ENCODE data around the gene PARN.
A peak's percentile ranks its signal among the peaks of the same experiment; 100 is the strongest.
"Not testable (repeated sequence)": the region's sequence is repeated elsewhere in the genome, so short reads cannot be mapped to it uniquely, and the experiment has no call there.

Gene PARN

DNA sequence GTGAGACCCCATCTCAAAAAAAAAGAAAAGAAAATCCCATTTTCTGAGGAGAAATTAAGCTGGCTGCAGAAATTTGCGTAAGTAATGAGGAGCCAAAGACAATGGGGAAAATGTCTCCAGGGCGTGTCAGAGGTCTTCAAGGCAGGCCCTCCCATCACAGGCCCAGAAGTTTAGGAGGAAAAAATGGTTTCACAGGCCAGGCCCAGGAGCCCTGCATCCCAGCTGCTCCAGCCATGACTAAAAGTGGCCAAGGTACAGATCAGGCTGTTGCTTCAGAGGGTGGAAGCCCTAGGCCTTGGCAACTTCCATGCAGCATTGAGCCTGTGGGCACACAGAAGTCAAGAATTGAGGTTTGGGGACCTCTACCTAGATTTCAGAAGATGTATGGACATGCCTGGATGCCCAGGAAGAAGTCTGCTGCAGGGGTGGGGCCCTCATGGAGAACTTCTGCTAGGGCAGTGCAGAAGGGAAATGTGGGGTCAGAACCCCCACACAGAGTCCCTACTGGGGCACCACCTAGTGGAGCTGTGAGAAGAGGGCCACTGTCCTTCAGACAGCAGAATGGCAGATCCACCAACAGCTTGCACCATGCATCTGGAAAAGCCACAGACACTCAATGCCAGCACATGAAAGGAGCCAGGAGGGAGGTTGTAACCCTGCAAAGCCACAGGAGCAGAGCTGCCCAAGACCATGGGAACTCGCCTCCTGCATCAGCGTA lies 55.2 kb downstream of the PARN start:
- not testable (repeated sequence) for DNase-seq (ENCODE audit: low read depth, low spot score)

DNA sequence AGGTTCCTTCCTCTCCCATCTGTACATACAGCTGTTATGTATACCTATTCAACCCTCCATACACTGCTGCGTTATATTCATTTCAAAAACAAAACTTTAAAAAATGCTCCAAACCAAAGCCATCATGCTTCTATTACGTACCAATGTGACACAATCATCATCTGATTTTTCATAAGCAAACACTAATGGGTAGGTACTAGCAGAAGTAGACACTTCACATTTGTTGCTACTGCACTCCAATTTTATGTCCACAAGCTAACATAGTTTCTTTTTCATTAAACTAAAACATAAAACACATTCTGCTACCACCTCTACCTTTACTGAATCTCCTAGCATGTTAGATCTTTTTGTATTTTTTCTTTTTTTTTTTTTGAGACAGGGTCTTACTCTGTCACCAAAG lies 57.5 kb downstream of the PARN start:
- no peak for DNase-seq (ENCODE audit: low read depth, low spot score)

- no peak for DNase-seq (ENCODE audit: low read depth, low spot score)
These were observed 60.8 kb downstream of the PARN start for GRCh38 chr16:14569213-14569612.

GRCh38 chr16:14566599-14566998 lies 63.5 kb downstream of the PARN start:
- no peak for DNase-seq (ENCODE audit: low read depth, low spot score)

DNA sequence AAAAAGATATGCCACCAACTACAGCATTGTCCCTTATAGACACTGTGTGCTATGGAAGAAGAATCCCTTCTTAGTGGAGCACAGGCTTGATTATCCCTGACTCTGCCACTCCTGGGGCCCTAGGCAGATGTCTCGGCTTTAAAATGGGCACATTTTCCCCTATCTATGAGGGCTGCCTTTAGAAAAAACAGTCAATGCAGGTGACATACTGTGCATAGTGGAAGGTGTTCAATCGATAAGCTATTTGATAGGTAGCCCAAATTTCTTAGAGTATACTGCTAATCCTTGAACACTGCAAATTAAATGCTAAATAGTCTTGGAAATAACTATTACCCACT lies 64.4 kb downstream of the PARN start:
- no peak for DNase-seq (ENCODE audit: low read depth, low spot score)

- peak; percentile 5 for DNase-seq (ENCODE audit: low read depth, low spot score)
These were observed 65.0 kb downstream of the PARN start for GRCh38 chr16:14564861-14565687.

DNA sequence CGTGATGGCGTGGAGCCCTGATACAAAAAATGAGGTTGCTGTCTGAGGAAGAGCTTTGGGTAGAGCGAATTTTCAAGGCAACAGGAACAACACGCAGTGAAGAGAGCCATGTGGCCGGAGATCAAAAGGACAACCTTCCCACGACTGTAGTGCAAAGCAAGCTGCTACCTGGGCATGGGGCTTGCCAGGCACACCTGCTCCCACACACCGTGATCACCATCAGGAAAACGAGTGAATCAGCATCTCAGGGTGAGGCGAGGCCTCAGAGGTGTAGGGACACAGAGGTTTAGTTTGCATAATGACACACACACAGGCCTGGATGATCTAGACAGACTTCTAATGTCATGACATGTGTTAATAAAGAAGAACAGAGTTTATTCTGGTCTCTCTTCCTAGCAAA lies 65.7 kb downstream of the PARN start:
- DNase-seq (ENCODE audit: low read depth, low spot score): no peak

GRCh38 chr16:14562691-14563491 lies 67.2 kb downstream of the PARN start:
- DNase-seq (ENCODE audit: low read depth, low spot score): peak; percentile 53

GRCh38 chr16:14560523-14560922 lies 69.5 kb downstream of the PARN start:
- no peak for DNase-seq (ENCODE audit: low read depth, low spot score)

DNA sequence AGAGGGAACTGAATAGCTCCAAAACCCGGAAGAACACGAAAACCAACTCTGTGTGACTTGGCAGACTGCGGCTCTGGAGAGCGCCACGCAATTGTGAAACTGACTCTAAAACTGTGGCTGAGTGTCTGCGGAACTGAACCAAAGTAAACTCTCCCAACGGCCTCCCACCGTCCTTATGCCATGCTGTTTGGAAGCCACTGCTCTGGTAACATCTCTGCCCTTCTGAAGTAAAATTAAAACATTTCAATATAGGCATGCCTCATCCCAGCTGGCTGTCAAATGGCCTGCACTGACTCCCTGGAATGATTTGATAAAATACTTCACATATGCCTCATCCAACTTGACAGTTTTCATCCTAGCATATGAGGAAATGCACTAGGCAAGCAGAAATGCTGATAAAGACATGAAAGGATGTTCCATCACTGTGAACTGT lies 70.2 kb downstream of the PARN start:
- DNase-seq (ENCODE audit: low read depth, low spot score): no peak

DNA sequence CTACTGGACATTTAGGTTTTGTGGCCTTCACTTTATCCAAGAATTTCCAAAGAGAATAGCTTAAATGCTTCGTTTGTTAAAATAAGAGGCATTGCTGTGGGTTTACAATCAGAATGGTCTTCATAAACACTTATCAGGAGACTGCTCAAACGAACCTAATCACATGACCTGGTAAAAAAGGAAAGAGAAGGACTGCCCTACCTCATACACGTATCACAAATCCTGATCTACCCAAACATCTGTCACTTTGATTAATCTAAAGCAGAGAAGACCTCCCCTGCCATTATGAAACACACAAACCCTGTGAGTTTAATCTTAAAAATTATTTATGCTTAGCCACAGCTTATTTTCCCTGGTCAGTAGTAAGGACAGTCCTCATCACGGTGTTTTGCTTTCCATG lies 76.6 kb downstream of the PARN start:
- no peak for DNase-seq (ENCODE audit: low read depth, low spot score)

DNA sequence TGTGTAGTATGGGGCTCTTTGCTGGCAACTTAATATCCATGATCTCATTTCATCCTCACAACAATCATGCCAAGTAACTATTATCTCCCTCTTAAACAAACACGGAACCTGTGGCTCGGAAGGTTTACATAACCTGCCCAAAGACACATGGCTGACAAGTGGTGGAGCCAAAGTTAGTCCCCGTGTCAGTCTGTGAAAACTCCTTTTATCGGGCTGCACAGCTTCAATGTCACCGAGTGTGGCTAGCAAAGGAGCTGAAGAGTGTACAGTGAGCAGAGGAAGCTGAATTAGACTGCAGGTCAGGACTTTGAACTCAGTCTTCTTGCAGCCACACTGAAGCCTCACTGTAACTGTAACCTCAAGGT lies 80.3 kb downstream of the PARN start:
- DNase-seq (ENCODE audit: low read depth, low spot score): no peak

DNA sequence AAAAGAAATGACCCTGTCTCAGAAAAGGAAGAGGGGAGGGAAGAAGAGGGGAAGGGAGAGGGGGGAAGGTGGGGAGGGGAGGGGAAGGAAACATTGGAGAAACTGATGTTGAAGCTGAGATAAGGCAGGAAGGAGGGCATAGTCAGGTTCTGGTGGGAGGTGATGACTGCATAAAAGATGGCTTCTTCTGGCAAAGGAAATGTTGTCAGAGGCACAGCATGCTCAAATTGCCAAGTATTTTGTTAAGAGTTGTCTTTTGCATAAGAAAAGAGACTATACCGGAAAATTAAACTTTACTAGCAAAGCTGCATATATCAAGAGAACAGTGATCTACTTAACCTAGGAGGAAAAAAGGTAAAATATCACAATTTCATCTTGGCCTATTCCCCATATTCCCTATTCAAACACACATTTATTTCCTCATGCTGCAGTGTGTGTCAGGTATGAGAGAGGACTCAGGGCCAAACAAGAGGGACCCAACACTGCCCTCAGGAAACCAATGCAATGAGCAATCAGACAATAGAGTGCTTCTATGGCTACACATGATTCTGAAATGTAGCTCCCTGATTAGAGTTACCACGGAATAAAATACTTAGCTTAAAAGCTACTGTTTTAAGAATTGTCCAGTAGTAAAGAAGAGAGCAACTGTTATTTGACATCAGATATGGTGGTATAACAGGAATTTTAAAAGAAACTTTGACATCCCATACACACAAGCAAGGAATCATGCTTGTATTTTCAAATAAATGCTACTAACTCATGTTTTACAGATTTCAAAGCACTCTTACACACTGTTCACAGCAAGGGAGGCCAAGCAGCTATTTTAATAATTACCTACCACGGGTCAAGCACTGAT lies 80.9 kb downstream of the PARN start:
- no peak for DNase-seq (ENCODE audit: low read depth, low spot score)

DNA sequence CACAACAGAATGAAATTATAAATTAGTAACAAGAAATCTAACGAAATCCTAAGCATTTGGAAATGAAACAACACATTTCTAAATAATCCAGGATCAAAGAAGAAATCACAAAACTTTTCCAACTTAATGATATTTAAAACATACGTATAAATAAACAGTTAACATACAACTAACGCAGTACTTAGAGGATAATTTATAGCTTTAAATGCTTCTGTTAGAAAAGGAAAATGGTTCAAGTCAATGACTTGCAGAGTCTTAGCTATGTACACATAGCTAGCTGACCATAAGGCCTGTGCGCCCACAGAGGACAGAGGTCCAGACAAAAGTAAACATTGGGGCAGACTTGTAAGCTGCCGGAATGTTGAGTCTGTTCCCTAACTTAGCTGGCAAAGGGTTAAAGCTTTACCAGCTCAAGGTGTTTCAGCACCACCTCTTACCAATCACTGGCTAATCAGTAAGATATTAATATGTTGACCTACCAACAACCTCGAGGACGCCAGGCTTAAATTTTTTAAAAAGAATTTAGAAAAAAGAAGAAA lies 84.6 kb downstream of the PARN start:
- DNase-seq (ENCODE audit: low read depth, low spot score): peak; percentile 33

GRCh38 chr16:14544846-14545245 lies 85.2 kb downstream of the PARN start:
- not testable (repeated sequence) for DNase-seq (ENCODE audit: low read depth, low spot score)

GRCh38 chr16:14539631-14540030 lies 90.4 kb downstream of the PARN start:
- peak; percentile 49 for DNase-seq (ENCODE audit: low read depth, low spot score)

- DNase-seq (ENCODE audit: low read depth, low spot score): peak; percentile 20
These were observed 90.9 kb downstream of the PARN start for GRCh38 chr16:14539156-14539555.

DNA sequence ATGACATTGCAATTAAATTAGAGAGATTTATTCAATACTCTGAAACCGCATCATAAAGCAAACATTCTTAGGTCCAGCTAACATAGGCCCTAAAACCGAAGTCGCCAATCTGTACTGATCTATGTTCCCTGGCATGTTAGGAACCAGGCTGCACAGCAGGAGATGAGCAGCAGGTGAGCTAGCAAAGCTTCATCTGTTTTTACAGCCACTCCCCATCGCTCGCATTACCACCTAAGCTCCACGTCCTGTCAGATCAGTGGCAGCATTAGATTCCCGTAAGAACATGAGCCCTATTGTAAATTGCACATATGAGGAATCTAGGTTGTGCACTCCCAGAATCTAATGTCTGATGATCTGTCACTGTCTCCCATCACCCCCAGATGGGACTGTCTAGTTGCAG lies 91.5 kb downstream of the PARN start:
- DNase-seq (ENCODE audit: low read depth, low spot score): no peak

- no peak for DNase-seq (ENCODE audit: low read depth, low spot score)
These were observed 98.4 kb downstream of the PARN start for GRCh38 chr16:14531613-14532012.

DNA sequence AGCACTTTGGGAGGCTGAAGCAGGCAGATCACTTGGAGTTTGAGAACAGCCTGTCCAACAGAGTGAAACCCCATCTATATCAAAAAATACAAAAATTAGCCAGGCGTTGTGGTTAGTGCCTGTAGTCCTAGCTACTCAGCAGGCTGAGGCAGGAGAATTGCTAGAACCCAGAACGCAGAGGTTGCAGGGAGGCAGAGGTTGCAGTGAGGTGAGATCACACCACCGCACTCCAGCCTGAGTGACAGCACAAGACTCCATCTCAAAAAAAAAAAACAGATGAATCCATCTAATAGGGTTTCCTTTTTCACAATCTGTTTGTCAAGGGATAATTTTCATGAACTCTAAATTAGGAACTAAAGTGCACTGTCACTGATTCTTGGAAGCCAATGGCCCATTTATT lies 99.0 kb downstream of the PARN start:
- no peak for DNase-seq (ENCODE audit: low read depth, low spot score)

DNA sequence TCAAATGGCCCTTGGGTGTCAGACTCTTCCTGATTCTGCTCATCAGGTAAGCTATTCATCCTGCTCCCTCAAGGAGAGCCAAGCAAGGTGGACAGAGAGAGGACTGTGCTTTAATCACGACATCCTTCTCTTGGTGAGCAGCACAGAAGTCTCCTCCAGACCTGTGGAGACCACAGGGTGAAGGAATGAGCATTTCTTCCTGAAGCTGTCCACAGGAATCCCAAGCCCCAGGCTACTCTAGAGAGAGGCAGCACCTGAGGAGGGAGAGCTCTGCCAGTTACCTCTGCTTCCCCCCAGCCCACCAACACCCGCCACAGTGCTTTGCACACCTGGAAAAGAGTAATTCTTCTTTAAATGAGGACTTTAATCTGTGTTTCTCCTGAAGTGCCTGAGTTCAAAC lies 100.0 kb downstream of the PARN start:
- DNase-seq (ENCODE audit: low read depth, low spot score): no peak

Data from astrocyte of the hippocampus (primary cell).